Measurements from ENCODE around the gene TFDP2. TPM values are rescaled to one million over a fixed set of nuclear protein-coding genes. Genes with fewer than 3 reads are reported as not detected.

The TFDP2 gene
- total RNA-seq, 1 donor from 2014 or later: 173 TPM

DNA sequence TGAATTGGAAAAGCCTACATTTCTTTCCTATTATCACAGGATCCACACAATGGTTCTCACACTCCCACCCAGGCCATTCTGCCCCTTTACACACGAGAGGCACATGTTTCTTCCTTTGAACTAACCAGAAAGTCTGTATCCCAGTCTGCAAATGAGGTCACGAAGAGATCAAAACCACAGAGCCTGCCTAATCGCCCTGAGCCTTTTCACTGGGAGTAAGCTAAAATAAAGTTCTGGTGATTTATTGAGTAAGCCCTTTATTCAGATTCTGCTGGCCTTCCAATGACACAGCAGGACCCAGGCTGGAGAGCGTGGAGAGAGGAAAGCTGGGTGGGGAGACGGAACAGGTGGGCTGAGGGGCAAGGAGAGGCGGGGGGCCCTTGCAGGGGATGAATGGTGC is 194.2 kb downstream of the TFDP2 start:
- peaks cover 19% of the 10 kb centered on the region for H4K20me1 ChIP-seq (ENCODE audit: low read depth)
- no peaks in the 10 kb centered on the region for H3K79me2 ChIP-seq (ENCODE audit: low read depth)
- peaks cover 31% of the 10 kb centered on the region for H3K4me1 Mint-ChIP-seq
- no peaks in the 10 kb centered on the region for H3K9me3 ChIP-seq (ENCODE audit: low read depth)
- peak overlapping the region; percentile 18 for H3K4me3 Mint-ChIP-seq
- H3K4me3 ChIP-seq: no peak overlapping the region
- peak overlapping the region; percentile 67 for H3K4me2 ChIP-seq
- peaks cover 21% of the 10 kb centered on the region for H3K4me1 ChIP-seq
- no peaks in the 10 kb centered on the region for H3K27me3 Mint-ChIP-seq (ENCODE audit: insufficient read depth, low read depth)
- no peak overlapping the region for H2AFZ ChIP-seq (replicated peaks)
- TF ChIP-seq, protein P1, sequence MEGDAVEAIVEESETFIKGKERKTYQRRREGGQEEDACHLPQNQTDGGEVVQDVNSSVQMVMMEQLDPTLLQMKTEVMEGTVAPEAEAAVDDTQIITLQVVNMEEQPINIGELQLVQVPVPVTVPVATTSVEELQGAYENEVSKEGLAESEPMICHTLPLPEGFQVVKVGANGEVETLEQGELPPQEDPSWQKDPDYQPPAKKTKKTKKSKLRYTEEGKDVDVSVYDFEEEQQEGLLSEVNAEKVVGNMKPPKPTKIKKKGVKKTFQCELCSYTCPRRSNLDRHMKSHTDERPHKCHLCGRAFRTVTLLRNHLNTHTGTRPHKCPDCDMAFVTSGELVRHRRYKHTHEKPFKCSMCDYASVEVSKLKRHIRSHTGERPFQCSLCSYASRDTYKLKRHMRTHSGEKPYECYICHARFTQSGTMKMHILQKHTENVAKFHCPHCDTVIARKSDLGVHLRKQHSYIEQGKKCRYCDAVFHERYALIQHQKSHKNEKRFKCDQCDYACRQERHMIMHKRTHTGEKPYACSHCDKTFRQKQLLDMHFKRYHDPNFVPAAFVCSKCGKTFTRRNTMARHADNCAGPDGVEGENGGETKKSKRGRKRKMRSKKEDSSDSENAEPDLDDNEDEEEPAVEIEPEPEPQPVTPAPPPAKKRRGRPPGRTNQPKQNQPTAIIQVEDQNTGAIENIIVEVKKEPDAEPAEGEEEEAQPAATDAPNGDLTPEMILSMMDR (IDR thresholded peaks at IDR 0.05): no peak
- no peak for TF ChIP-seq EZH2 (IDR thresholded peaks at IDR 0.05)
- TF ChIP-seq EZH2phosphoT487 (IDR thresholded peaks at IDR 0.05): no peak
- peak overlapping the region; percentile 73 for H3K27ac ChIP-seq
- H3K27me3 ChIP-seq: no peaks in the 10 kb centered on the region
- peak; percentile 57 for DNase-seq (ENCODE audit: low spot score)
- H3K36me3 ChIP-seq: peaks cover 11% of the 10 kb centered on the region
- H3K9ac ChIP-seq: no peak overlapping the region
- H3K9me3 Mint-ChIP-seq: peaks cover 2% of the 10 kb centered on the region
- peak overlapping the region; percentile 39 for H3K27ac Mint-ChIP-seq
- peaks cover 15% of the 10 kb centered on the region for H3F3A ChIP-seq (ENCODE audit: low read depth)
- H3K36me3 Mint-ChIP-seq: peaks cover 41% of the 10 kb centered on the region

DNA sequence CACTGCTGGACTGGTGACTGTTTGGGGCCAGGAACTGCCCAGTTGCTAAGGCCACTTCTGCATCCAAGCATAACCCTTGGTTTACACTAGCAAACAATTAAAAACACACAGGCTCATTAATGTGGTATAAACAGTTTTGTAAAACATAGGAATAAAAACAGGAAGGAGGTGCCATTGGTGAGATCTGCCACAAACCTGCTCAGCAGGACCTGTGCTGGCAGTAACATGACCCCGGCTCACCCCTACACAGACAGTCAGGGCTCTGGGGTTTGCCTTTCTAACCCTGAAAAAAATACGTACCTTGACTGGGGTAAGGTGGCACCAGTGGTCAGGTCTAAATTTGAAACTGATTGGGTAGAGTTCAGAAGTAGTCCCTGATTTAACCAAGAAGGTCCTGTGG is 196.7 kb downstream of the TFDP2 start:
- Histone ChIP-seq H3F3A (ENCODE audit: low read depth) (peaks cover 15% of the 10 kb centered on the region), H3K27me3 (no peaks in the 10 kb centered on the region), H4K20me1 (ENCODE audit: low read depth) (peaks cover 19% of the 10 kb centered on the region), H3K4me3 (no peak overlapping the region), H2AFZ (replicated peaks) (no peak overlapping the region), H3K9ac (no peak overlapping the region), H3K36me3 (peaks cover 3% of the 10 kb centered on the region), H3K27ac (no peak overlapping the region), H3K9me3 (ENCODE audit: low read depth) (no peaks in the 10 kb centered on the region), H3K4me2 (no peak overlapping the region), H3K4me1 (peaks cover 21% of the 10 kb centered on the region), H3K79me2 (ENCODE audit: low read depth) (no peaks in the 10 kb centered on the region)
- TF ChIP-seq EZH2phosphoT487 (IDR thresholded peaks at IDR 0.05): no peak
- Mint-ChIP-seq H3K9me3 (no peaks in the 10 kb centered on the region), H3K36me3 (peaks cover 30% of the 10 kb centered on the region), H3K4me3 (no peak overlapping the region), H3K27me3 (ENCODE audit: insufficient read depth, low read depth) (peaks cover 2% of the 10 kb centered on the region), H3K27ac (no peak overlapping the region), H3K4me1 (peaks cover 31% of the 10 kb centered on the region)
- DNase-seq (ENCODE audit: low spot score): no peak

DNA sequence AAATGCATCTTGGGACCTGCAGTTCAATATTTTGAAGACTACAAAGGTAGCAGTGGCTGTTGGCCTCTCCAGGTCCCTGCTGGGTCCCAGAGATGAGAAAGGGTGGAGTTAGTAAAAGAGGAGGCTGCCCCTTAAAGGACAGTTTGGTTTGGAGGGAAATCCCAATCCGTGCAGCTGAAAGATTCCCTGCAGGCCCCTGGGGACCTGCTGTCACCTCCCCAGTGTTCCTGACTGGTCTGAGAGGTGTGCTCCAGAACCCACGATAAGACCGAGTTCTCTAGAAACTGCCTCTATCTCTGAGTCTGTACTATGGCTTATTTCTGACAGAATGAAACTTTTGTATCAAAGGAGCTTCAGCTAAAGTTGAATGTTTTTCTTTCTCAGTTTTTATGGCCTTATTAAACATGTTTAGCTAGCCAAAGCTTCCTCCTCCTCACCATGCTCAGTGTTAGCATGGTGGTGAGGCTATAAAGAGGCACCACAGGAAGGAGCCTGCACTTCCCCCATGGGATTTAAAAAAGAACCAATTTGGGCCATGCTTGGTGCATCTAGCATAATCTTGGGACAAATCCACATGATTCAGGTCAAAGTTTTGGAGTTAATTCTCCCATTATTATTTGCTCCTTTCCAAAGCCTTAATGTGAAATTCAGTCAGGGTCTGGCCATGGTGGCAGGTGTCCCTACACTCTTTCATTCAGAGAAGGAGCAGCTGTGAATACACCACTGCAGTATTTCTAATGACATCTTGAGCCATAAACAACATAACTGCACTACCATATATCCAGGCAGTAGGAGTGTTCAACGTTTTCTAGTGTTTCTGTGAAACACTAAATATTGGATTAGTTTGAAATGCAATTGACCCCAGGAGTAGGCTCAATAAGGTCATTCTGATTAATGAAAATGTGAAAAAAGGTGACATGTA is 198.5 kb downstream of the TFDP2 start:
- H3K36me3 ChIP-seq: no peaks in the 10 kb centered on the region
- Mint-ChIP-seq H3K4me1 (peaks cover 31% of the 10 kb centered on the region), H3K27me3 (ENCODE audit: insufficient read depth, low read depth) (peaks cover 2% of the 10 kb centered on the region), H3K4me3 (no peak overlapping the region), H3K27ac (no peak overlapping the region), H3K36me3 (peaks cover 24% of the 10 kb centered on the region), H3K9me3 (no peaks in the 10 kb centered on the region)
- no peak for TF ChIP-seq EZH2 (IDR thresholded peaks at IDR 0.05)
- TF ChIP-seq, protein P1 (IDR thresholded peaks at IDR 0.05): no peak
- TF ChIP-seq EZH2phosphoT487 (IDR thresholded peaks at IDR 0.05): no peak
- peaks cover 14% of the 10 kb centered on the region for H3F3A ChIP-seq (ENCODE audit: low read depth)
- no peak for DNase-seq (ENCODE audit: low spot score)
- H2AFZ ChIP-seq (replicated peaks): no peak overlapping the region
- no peak overlapping the region for H3K4me2 ChIP-seq
- no peaks in the 10 kb centered on the region for H3K79me2 ChIP-seq (ENCODE audit: low read depth)
- H3K27ac ChIP-seq: no peak overlapping the region
- no peaks in the 10 kb centered on the region for H3K27me3 ChIP-seq
- H3K4me1 ChIP-seq: peaks cover 21% of the 10 kb centered on the region
- no peak overlapping the region for H3K4me3 ChIP-seq
- H3K9me3 ChIP-seq (ENCODE audit: low read depth): no peaks in the 10 kb centered on the region
- H3K9ac ChIP-seq: no peak overlapping the region
- peaks cover 18% of the 10 kb centered on the region for H4K20me1 ChIP-seq (ENCODE audit: low read depth)

DNA sequence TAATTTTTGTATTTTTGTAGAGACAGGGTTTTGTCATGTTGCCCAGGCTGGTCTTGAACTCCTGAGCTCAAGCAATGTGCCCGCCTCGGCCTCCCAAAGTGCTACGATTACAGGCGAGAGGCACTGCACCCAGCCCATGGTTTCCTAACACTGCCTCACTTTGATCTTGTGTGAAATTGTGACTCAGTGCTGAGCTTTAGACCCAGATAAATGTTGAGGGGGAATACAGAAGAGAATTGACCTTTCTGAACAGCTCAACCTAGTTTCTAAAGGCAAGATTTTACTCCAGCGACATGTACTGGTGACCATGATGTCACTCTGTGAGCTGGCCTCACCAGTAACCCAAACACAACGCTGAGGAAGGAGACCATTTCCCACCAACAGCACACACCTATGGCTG is 199.4 kb downstream of the TFDP2 start:
- Histone ChIP-seq H3K9me3 (ENCODE audit: low read depth) (no peaks in the 10 kb centered on the region), H3K27ac (no peak overlapping the region), H3K4me3 (no peak overlapping the region), H3K36me3 (no peaks in the 10 kb centered on the region), H3K27me3 (no peaks in the 10 kb centered on the region), H3K79me2 (ENCODE audit: low read depth) (no peaks in the 10 kb centered on the region), H3K4me1 (peaks cover 14% of the 10 kb centered on the region), H3K9ac (no peak overlapping the region), H2AFZ (replicated peaks) (no peak overlapping the region), H3K4me2 (no peak overlapping the region), H4K20me1 (ENCODE audit: low read depth) (peaks cover 10% of the 10 kb centered on the region), H3F3A (ENCODE audit: low read depth) (peaks cover 5% of the 10 kb centered on the region)
- H3K4me1 Mint-ChIP-seq: peaks cover 25% of the 10 kb centered on the region
- no peaks in the 10 kb centered on the region for H3K9me3 Mint-ChIP-seq
- H3K36me3 Mint-ChIP-seq: peaks cover 24% of the 10 kb centered on the region
- H3K4me3 Mint-ChIP-seq: no peak overlapping the region
- H3K27me3 Mint-ChIP-seq (ENCODE audit: insufficient read depth, low read depth): peaks cover 2% of the 10 kb centered on the region
- TF ChIP-seq EZH2 (IDR thresholded peaks at IDR 0.05) (no peak), EZH2phosphoT487 (IDR thresholded peaks at IDR 0.05) (no peak)
- TF ChIP-seq, protein P1 (IDR thresholded peaks at IDR 0.05): no peak
- no peak overlapping the region for H3K27ac Mint-ChIP-seq
- DNase-seq (ENCODE audit: low spot score): no peak
